Sigmoid colon (tissue), 7 donors: ENCODE data around the gene MEIG1. TPM values are rescaled to one million over a fixed set of nuclear protein-coding genes. Genes with fewer than 3 reads are reported as not detected.

ENCODE experiments used
- DNase-seq: peaks from one replicate; pipeline ENCODE4 v3.0.0-alpha.2; 2019
- H3K27ac ChIP-seq, 4 donors: fragments of 200-600 bp; sonication (generic); one replicate each; pipeline ENCODE4 v1.5.1; 2016 to 2019; ENCODE audit warnings: mild to moderate bottlenecking in 1 of 4
- H3K27me3 ChIP-seq, 3 donors: fragments of 200-600 bp; sonication (generic); one replicate each; pipeline ENCODE4 v1.5.1; 2019; ENCODE audit warnings: mild to moderate bottlenecking in 1 of 3
- H3K36me3 ChIP-seq, 4 donors: fragments of 200-600 bp; sonication (generic); one replicate each; pipeline ENCODE4 v1.5.1; 2016 to 2019
- H3K4me1 ChIP-seq, 4 donors: fragments of 200-600 bp; sonication (generic); one replicate each; pipeline ENCODE4 v1.5.1; 2017 to 2019
- H3K4me3 ChIP-seq, 4 donors: fragments of 200-600 bp; sonication (generic); one replicate each; pipeline ENCODE4 v1.5.1; 2017 to 2019; ENCODE audit warnings: mild to moderate bottlenecking in 2 of 4, moderate library complexity in 1 of 4
- H3K9me3 ChIP-seq, 4 donors: fragments of 200-600 bp in 3 of 4; sonication (generic) in 3 of 4; one replicate each; pipeline versions ENCODE4 v1.5.1 to v1.6.1; 2013 to 2019
- CTCF ChIP-seq, 4 experiments: fragments of 450-650 bp in 3 of 4; fragments of 200-600 bp in 1 of 4; IDR thresholded peaks; one replicate each; pipeline ENCODE4 v1.5.1; 2016 to 2019; ENCODE audit warnings: antibody characterized with exemption in 4 of 4, mild to moderate bottlenecking in 3 of 4, moderate library complexity in 2 of 4
- EP300 ChIP-seq, 4 donors: sonication (generic); formaldehyde crosslinking; IDR thresholded peaks; one replicate each; pipeline ENCODE4 v1.6.1; 2017; ENCODE audit warnings: antibody characterized with exemption in 4 of 4
- POLR2A ChIP-seq, 2 donors: fragments of 450-650 bp; IDR thresholded peaks; one replicate each; pipeline ENCODE4 v1.6.1; 2016; ENCODE audit warnings: antibody characterized with exemption in 2 of 2, mild to moderate bottlenecking in 2 of 2, moderate library complexity in 2 of 2
- POLR2AphosphoS5 ChIP-seq, 4 donors: sonication (generic); formaldehyde crosslinking; IDR thresholded peaks; one replicate each; pipeline ENCODE4 v1.6.1; 2017; ENCODE audit warnings: antibody characterized with exemption in 4 of 4
- WGBS, 2 donors: extraction: QIAGEN DNeasy Blood & Tissue Kit; methylation state at CpG; one replicate each; pipeline ENCODE4 v1.1.7; 2013; 5-methylcytosine and 5-hydroxymethylcytosine counted together
- intact Hi-C: fragments of 100-400 bp; cut with DNase I; formaldehyde crosslinking; loops from one replicate; pipeline ENCODE4 v1.15.1; 2023
- polyA plus RNA-seq, 3 donors: library from polyadenylated mRNA; stranded (reverse); fragments of 200-250 nt; gene quantifications; one replicate each; pipeline ENCODE4 v1.2.3, GENCODE V29; 2013
- total RNA-seq, 4 donors: library from RNA; depleted of rRNA; stranded (reverse); fragments of >200 nt; gene quantifications; one replicate each; pipeline ENCODE4 v1.1.0, GENCODE V29; 2016
- donor health status: healthy with polysubstance abuse.
- donor health status: Bipolar disorder and iron deficiency.
- donor health status: healthy.

MEIG1 gene
- total and polyA plus RNA-seq, 7 donors, result 1.3 TPM; not detected in 6

- TF ChIP-seq POLR2A (IDR thresholded peaks at IDR 0.05), result no peak
- no peak for TF ChIP-seq POLR2AphosphoS5 (IDR thresholded peaks at IDR 0.05)
- WGBS, 2 donors, result 1 to 15% methylated on average over 32 of the region's 32 CpGs
Observed at GRCh38 chr10:14953424-14954000, 5.7 kb upstream of the MEIG1 start.

GRCh38 chr10:14954001-14954770 lies 5.0 kb upstream of the MEIG1 start, which contains the start of gene DCLRE1C:
Gene DCLRE1C, minus strand, starts transcription at chr10:14954096. Its CDS starts 86 bp downstream, at chr10:14954010.
- Histone ChIP-seq H3K9me3 (no peaks in the 10 kb centered on the region), H3K4me3 (peak within 1 kb of the TSS; percentile 56 to 79 (median 64)), H3K27ac (peak within 1 kb of the TSS; percentile 84 to 91 (median 88)), H3K4me1 (peaks cover 0 to 25% (median 19%) of the 10 kb centered on the region in 4 donors), H3K36me3 (no peaks in the 10 kb centered on the region), H3K27me3 (no peaks in the 10 kb centered on the region)
- intact Hi-C loops, result loop anchor here (1.0 to 10.0 kb wide), 2 partner anchors 76 to 349 kb away; partner anchors contain the start of gene SUV39H2
- WGBS, 2 donors, result 0% methylated on average over 45 of the region's 45 CpGs
- TF ChIP-seq EP300 (IDR thresholded peaks at IDR 0.05) (no peak), POLR2AphosphoS5 (IDR thresholded peaks at IDR 0.05) (peak; percentile 24 to 66 (median 62)), POLR2A (IDR thresholded peaks at IDR 0.05) (no peak), CTCF (IDR thresholded peaks at IDR 0.05) (no peak)
- DNase-seq, result peak; percentile 95

More at GRCh38 chr10:14953424-14954000, 5.7 kb upstream of the MEIG1 start:
- Histone ChIP-seq H3K27me3 (no peaks in the 10 kb centered on the region), H3K36me3 (peaks cover 0 to under 1% (median 0%) of the 10 kb centered on the region in 4 donors), H3K9me3 (no peaks in the 10 kb centered on the region), H3K4me1 (peaks cover 0 to 25% (median 19%) of the 10 kb centered on the region in 4 donors), H3K4me3 (peak overlapping the region; percentile 56 to 79 (median 64)), H3K27ac (peak overlapping the region; percentile 84 to 91 (median 88))
- intact Hi-C loops, result loop anchor here (10.0 kb wide), 1 partner anchor 349 kb away; no protein-coding TSS in a partner anchor
- DNase-seq, result peak; percentile 77

DNA sequence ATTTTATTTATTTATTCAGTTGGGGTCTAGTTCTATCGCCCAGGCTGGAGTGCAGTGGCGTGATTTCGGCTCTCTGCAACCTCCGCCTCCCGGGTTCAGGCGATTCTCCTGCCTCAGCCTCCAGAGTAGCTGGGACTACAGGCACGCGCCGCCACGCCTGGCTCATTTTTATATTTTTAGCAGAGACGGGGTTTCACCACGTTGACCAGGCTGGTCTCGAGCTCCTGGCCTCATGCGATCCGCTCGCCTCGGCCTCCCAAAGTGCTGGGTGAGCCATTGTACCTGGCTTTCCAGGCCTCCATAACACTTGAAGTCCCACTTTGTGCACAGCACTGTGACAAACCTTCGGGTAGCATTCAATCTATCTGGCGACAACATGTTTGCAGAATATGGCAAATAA lies 4.3 kb upstream of the MEIG1 start:
- Histone ChIP-seq H3K9me3 (no peaks in the 10 kb centered on the region), H3K27me3 (no peaks in the 10 kb centered on the region), H3K4me1 (peaks cover 0 to 25% (median 19%) of the 10 kb centered on the region in 4 donors), H3K27ac (peak overlapping the region; percentile 84 to 91 (median 88)), H3K4me3 (no peak overlapping the region), H3K36me3 (no peaks in the 10 kb centered on the region)
- DNase-seq, result no peak
- intact Hi-C loops, result loop anchor here (1.0 to 10.0 kb wide), 3 partner anchors 77 to 350 kb away; partner anchors contain the start of genes CDNF, HSPA14, MSANTD7 and SUV39H2
- TF ChIP-seq EP300 (IDR thresholded peaks at IDR 0.05) (no peak), CTCF (IDR thresholded peaks at IDR 0.05) (no peak), POLR2A (IDR thresholded peaks at IDR 0.05) (no peak), POLR2AphosphoS5 (IDR thresholded peaks at IDR 0.05) (no peak)
- 93 to 96% methylated on average over 19 of the region's 19 CpGs for WGBS, 2 donors

DNA sequence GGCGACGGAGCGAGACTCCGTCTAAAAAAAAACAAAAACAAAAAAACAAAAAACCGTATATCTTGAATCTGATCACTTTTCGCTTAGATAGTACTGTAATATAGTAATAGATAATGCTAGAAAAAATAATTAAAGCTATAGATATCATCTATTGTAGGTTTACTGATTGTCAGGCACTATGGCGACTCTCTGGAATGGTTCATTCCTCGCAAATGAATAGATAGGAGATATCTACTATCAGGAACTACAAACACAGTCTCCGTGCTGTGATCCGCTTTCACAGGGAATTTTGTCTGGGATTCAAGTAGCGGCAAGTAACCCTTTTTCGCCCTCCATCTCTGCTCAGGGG lies 342 bp upstream of the MEIG1 start:
- intact Hi-C loops, result loop anchor here (2.0 to 10.0 kb wide), 3 partner anchors 122 to 354 kb away; partner anchors contain the start of genes CDNF, HSPA14, MSANTD7 and RPP38
- Histone ChIP-seq H3K9me3 (no peaks in the 10 kb centered on the region), H3K27me3 (no peaks in the 10 kb centered on the region), H3K27ac (peak overlapping the region; percentile 90 to 97 (median 95)), H3K36me3 (no peaks in the 10 kb centered on the region), H3K4me1 (peaks cover 0 to 18% (median 9%) of the 10 kb centered on the region in 4 donors), H3K4me3 (peak overlapping the region; percentile 62 to 71 (median 70))
- WGBS, 2 donors, result 46 to 58% methylated on average over 12 of the region's 12 CpGs
- TF ChIP-seq EP300 (IDR thresholded peaks at IDR 0.05) (no peak), POLR2A (IDR thresholded peaks at IDR 0.05) (no peak), POLR2AphosphoS5 (IDR thresholded peaks at IDR 0.05) (no peak), CTCF (IDR thresholded peaks at IDR 0.05) (no peak)
- DNase-seq, result no peak

- Histone ChIP-seq H3K4me3 (no peak overlapping the region), H3K27ac (no peak overlapping the region), H3K27me3 (no peaks in the 10 kb centered on the region), H3K36me3 (no peaks in the 10 kb centered on the region), H3K4me1 (no peaks in the 10 kb centered on the region), H3K9me3 (no peaks in the 10 kb centered on the region)
- DNase-seq, result no peak
- intact Hi-C loops, result no loop called here
- TF ChIP-seq EP300 (IDR thresholded peaks at IDR 0.05) (no peak), POLR2AphosphoS5 (IDR thresholded peaks at IDR 0.05) (no peak), POLR2A (IDR thresholded peaks at IDR 0.05) (no peak), CTCF (IDR thresholded peaks at IDR 0.05) (no peak)
- 88 to 90% methylated on average over 2 of the region's 2 CpGs for WGBS, 2 donors
Observed at GRCh38 chr10:14967897-14968296, 8.7 kb downstream of the MEIG1 start.
